DMS53 treated with DMSO at 0.1 percent for 48 hours (cell line): ENCODE measurements around the gene GLRX.
"Not testable (repeated sequence)": the region's sequence is repeated elsewhere in the genome, so short reads cannot be mapped to it uniquely, and the experiment has no call there.

Experiments
- DNase-seq: peaks from one replicate; lab custom pipeline; 2025; ENCODE audit not compliant: unreplicated experiment; lab: John Stamatoyannopoulos, UW

GLRX gene

GRCh38 chr5:95822542-95823181 lies at the start of gene GLRX:
Gene GLRX, minus strand, starts transcription at chr5:95822726. Its CDS starts 64 bp downstream, at chr5:95822662.
- peak; percentile 36 for DNase-seq

GRCh38 chr5:95871146-95871806 lies 48.8 kb upstream of the GLRX start:
- DNase-seq, result no peak

GRCh38 chr5:95870105-95870672 lies 47.7 kb upstream of the GLRX start:
- no peak for DNase-seq

- DNase-seq, result not testable (repeated sequence)
Measured at GRCh38 chr5:95869173-95869855, 46.8 kb upstream of the GLRX start.

- no peak for DNase-seq
Measured at GRCh38 chr5:95868136-95868535, 45.6 kb upstream of the GLRX start.

- no peak for DNase-seq
Measured at GRCh38 chr5:95866435-95867040, 44.0 kb upstream of the GLRX start.

- no peak for DNase-seq
Measured at GRCh38 chr5:95864944-95865504, 42.5 kb upstream of the GLRX start.

GRCh38 chr5:95864456-95864855 lies 41.9 kb upstream of the GLRX start:
- DNase-seq, result no peak

- no peak for DNase-seq
Measured at GRCh38 chr5:95863383-95863757, 40.8 kb upstream of the GLRX start.

- no peak for DNase-seq
Measured at GRCh38 chr5:95862671-95863382, 40.3 kb upstream of the GLRX start.

GRCh38 chr5:95861864-95862561 lies 39.5 kb upstream of the GLRX start:
- DNase-seq, result peak; percentile 33

GRCh38 chr5:95861221-95861863 lies 38.8 kb upstream of the GLRX start:
- DNase-seq, result peak; percentile 92

GRCh38 chr5:95859661-95860060 lies 37.1 kb upstream of the GLRX start:
- DNase-seq, result no peak

GRCh38 chr5:95858661-95859595 lies 36.4 kb upstream of the GLRX start:
- DNase-seq, result peak; percentile 92

- DNase-seq, result no peak
Measured at GRCh38 chr5:95858023-95858461, 35.5 kb upstream of the GLRX start.

- no peak for DNase-seq
Measured at GRCh38 chr5:95857185-95857945, 34.8 kb upstream of the GLRX start.

- DNase-seq, result no peak
Measured at GRCh38 chr5:95856501-95856981, 34.0 kb upstream of the GLRX start.
